ENCODE data around the gene LRRC56.
"Not testable (repeated sequence)": the region's sequence is repeated elsewhere in the genome, so short reads cannot be mapped to it uniquely, and the experiment has no call there.

Gene LRRC56

DNA sequence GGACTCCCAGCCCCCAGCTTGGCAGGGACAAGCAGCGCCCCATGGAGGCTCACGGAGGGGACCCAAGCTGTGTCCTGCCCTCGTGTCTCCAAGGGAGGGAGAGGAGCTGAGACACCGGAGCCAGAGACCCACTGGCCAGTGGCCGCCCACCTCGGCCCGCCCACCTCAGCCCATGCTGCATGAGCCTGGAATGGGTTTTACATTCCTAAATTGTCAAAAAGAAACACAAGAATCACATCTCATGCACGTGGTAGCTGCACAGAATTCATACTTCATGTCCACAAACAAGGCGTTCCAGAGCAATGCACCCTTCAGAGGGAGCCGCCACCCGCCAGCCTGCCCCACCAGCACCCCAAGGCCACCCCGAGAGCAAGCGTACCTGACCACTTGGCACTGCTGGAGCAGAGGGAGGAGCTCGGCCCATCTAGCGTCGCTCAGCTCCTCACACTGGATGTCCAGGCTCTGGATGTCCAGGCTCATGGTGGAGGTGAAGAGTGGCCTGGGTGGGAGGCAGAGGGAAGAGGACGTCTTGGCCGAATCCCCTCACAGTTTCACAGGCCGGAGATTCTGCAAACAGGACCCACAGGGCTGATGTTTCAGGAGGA, 35.5 kb upstream of the LRRC56 start:
- DNase-seq: no peak

DNA sequence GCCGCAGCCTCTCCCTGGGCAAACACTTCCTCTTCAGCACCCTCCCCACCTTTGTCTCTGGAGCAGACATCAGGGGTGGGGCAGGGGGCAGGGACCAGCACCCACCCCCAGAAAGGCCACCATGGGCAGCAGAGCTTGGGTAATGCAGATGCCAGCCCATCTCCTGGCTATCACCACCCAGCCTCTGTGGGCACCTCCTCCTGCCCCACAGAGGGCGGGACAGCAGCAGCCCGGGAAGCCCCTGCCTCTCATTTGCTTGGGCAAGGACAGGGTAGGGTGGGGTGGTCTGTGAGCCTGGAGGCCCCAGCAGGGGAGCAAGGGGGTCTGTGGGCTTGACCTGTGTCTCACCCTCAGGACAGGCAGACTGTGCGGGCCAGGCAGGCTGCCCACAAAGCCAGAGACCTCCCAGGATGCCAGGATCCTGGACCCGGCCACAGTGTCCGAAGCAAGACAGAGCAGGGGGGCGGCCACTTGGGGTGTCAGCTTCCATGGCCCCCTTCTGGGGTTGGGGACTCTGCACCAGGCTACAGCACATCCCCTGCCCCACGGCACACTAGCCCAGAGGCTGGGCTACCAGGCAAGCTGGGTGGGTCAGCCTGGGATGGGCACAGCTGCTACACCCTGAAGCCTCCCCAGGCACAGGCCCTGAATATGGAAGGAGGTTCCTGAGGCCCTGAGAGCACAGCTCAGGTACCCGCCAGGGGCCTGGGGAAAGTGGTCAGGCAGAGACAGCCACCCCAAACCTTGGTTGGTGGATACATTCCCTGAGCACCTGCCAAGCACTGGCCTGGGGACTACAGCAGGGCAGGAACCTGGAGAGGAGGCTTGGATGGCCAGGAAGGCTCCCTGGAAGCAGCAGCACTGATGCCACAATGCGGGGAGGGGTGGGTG, 34.8 kb upstream of the LRRC56 start:
- no peak for DNase-seq

DNA sequence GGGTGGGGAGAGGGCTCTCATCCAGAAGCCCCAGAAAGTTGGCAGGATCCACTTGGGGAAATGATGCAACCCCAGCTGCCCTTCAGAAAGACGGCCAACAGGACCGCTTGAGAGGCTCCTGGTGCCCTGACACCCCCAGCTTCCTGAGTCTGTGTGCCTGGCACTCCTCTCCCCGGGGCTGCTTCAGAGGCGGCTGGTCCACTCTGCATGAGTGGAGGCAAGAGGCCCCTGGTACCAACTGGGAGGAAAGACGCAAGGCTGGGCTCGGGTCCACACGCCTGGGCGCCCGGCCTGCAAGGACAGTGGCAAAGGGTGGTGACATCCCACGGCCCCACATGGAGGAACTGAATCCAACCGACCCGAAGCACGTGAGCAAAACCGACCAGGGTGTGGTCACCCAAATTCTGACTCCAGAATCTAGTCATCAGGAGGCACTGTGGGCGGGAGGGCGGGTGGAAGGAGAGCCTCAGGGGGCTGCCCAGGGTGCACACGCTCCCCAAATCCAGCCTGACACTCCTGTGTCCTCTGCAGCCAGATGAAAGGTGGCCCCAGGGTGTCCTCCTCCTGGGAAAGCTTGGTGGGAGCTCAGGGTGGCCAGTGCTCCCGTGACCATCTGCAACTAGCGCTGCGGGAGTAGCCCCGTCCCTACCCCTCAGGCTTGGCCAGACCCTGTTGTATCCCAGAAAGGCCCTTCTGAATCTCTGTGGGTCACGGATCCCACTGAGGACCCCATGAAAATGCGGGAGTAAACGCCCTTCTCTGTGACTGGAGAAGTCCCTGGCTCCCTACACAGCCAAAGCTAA, 33.9 kb upstream of the LRRC56 start:
- no peak for DNase-seq

DNA sequence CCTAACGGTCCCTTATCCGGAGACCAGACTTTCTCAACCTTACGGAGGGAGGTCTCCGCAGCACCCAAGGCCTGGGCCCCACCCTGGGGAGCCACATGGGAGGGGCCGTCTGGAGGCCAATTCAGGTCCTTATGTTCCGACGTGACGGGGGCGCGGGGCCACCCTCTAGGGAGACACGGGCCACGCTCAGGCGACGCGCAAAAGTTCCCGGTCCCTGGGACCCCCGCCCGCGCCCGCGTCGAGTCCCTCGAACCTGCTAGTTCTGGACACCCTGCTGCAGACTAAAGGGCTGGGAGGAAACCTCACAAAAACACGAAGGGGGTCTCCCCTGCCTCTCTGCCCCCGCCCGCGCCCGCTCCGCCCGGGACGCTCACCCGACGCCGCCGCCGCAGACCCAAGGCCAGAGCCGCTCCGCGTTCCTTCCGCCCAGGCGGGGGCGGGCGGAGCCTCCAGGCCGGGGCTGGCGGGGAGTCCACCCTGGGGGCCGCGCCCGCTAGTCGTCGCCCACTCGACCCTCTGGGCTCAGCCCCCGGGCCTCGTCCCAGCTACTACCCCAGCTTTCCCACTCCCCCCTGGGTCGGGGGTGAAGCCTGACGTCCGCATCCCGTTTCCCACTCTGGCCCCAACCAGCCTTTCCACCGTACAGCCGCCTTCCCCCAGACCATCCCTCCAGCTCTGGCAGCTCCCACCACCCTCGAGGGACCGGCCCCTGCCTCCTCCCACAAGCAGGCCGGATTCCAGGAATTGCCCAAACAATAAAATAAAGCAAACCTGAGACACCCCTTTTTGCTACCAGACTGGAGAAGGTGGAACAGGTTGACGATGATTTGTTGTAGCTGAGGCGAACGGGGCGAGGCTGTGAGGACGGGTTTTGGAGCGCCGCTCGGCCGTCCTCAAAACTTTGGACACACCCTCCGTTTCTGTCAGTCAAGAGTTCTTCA, 33.0 kb upstream of the LRRC56 start:
- DNase-seq: no peak

DNA sequence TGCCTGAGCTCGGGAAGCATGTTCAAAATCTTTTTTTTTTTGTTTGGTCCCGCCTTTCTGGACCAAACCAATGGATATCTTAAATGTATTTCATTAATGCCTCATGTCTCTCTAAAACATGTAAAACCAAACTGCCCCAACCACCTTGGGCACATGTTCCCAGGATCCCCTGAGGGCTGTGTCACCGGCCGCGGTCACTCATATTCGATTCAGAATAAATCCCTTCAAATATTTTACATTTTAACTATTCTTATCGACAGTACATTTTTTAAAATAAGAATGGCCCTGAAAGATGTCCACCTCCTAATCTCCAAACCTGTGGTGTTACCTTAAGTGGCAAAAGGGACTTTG, 32.4 kb upstream of the LRRC56 start:
- no peak for DNase-seq

DNA sequence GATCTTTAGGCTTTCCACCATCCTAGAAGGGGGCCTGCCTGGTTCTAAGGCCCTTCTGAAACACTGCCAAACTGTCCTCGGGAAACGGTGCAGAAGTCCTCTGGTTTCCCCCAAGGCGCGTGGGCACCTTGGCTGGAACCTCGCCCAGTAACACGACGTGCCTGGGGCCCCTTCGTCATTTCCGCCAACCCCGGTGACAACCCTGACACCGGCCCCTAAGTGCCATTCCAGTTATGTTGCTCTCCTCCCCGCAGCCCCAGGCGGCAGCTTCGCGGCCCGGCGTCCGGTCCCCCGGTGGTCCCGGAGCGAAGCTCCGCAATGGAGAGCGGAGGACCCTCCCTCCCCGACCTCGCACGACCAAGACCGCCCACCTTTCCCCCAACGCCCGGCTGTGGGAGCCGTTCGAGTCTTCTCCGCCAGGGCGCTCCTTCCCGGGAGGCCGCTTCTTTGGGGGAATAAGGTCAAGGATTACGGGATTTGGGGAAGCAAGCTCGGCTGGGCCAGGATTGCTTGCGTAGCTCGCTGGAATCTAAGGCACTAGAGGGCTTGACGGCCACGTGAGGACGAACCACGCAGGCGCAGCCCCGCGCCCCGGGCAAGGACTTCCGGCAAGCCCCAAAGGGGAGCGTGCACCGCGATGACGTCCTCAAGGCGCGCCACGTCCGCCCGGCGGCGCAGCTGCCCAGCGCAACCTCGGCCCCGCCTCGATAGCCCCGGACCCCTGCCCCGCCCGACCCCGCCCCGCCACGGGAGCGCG, 30.9 kb upstream of the LRRC56 start:
- peak; percentile 93 for DNase-seq

DNA sequence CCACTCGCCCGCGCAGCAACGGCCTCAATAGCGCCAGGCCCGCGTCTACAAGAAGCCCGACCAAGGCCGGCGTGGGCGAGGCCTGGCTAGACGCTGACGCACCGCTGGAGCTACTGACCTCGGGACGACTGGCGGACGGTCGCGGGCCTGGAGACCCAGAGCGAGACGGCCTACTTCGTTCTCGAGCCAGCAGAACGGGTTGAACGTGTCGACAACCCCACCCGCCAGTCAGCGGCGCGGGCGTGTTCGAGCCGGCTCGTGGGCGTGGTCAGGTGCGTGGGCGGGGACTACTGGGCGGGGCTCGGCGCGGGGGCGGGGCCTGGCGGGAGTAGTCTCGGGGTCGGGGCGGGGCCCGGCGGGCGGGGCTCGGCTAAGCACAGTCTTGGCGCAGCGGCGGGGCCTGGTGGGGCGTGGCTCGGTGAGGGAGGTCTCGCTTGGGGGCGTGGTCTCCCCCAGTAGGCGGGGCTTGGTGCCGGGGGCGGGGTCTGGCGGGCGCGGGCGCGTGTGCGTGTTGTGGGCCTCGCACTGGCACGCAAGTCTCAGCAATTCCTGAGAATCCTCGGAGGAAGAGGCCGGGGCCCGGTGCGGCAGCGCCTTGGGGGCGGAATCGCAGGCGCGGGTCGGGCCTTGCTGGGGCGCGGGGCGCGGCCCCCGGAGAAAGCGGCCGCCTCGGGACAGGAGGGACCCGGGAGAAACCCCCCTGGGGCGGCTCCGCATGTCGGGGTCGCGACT, 30.2 kb upstream of the LRRC56 start, which contains the start of gene RNH1:
TSS of gene RNH1 (minus strand) at position 248 of the 732 bp plus-strand sequence. CDS start 5,080 bp downstream, outside the sequence.
- peak; percentile 88 for DNase-seq

DNA sequence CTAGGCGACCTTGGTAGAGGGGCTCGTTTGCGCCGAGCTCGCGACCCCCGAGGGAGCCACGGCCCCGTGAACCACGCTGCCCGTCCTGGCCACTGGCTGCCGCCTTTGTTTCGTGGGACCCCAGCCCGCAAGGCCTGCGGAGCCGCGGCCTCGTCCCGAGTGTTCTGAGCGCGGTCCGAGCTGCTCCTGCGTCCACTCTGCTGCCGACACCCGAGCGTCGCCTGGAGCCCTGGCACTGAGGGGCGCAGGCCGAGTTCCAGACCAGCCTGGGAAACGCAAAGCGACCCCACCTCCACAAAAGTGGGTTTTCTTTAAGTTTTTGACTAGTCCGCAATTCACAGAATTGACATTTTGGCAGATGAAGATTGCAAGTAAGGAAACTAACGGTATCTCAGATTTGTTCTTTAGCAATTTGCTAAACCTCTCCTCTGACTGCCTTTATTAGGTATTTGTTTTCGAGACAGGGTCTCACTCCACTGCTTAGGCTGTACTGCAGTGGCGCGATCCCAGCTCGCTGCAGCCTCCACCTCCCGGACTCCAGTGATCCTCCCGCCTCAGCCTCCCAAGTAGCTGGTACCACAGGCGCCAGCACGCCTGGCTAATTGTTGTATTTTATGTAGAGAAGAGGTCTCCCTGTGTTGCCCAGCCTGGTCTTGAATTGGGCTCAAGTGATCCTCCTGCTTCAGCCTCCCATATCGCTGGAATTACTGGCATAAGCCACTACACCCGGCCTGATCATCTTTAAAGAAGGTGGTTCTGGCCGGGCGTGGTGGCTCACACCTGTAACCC, 29.4 kb upstream of the LRRC56 start:
- DNase-seq: no peak

DNA sequence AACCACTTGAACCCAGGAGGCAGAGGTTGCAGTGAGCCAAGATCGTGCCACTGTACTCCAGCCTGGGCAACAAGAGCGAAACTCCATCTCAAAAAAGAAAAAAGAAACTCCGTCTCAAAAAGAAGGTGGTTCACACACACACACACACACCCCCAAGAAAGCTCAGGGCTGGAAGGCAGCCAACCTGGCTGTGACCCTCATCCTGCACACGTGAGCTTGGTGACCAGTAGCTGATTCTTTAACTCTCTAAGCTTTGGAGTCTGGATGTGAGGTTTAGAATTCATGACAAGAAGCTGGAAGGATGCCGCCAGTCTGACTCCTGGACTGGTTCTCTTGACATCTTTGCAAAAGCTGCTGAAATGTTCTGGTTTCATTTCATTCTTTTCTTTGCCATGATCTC, 28.4 kb upstream of the LRRC56 start:
- no peak for DNase-seq

DNA sequence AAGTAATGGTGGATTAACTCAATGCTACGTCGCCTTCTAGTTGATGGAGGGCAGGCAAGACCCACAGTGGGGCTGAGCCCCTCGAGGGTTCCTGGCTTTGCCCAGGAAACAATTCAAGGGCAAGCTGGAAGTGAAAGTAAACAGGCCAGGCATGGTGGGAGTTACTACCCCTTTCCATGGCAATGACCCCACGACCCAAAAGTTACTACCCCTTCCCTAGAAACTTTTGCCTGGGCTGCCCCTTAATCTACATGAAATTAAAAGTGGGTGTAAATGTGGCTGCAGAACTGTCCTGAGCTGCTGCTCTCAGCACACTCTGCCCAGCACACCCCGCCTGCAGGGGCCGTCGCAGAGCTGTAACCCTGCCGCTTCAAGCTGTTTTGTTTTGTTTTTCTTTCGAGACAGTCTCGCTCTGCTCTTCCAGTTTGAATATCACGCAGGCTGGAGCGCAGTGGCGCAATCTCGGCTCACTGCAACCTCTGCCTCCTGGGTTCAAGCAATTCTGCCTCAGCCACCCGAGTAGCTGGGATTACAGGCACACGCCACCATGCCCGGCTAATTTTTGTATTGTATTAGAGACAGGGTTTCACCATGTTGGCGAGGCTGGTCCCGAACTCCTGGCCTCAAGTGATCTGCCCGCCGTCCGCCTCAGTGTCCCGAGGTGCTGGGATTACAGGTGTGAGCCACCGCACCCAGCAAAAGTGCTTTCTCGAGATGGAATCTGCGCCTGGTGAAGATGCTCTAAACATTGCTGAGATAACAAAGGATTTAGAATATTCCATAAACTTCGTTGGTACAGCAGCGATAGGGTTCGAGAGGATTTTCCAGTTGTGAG, 24.3 kb upstream of the LRRC56 start:
- DNase-seq: no peak

DNA sequence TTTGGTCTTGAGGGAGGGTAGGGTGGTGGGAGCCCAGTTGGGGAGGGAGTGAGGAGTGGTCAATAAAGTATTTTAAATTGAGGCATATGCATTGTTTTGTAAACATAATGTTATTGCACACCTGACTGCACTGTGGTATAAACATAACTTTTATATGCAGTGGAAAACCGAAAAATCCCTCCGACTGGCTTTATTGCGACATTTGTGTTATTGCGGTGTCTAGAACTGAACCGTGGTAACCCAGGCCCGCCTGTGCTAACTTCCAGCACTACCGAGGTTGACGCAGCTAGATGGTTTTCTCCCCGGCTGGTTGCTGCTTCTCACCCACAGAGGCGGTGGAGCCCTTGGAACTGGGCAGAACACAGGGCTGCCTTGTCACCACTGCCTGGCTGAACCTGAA, 22.7 kb upstream of the LRRC56 start:
- DNase-seq: no peak

DNA sequence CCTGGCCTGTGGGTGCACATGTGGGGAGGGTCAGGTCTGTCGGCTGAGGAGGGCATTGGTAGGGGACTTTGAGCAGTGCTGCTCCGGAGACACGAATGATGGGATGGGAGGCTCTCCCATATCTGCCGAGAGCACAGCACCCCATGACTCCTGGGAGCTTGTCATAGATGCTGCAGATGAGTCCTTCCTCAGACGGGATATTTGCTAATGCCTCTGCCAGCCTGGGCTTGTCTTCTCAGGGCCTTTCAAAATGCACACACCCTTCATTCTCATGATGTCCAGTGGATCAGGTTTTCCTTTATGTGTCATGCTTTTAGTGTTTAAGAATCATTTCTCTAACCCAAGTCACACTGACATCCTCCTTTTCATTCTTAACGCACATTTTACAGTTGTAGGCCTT, 22.2 kb upstream of the LRRC56 start:
- no peak for DNase-seq

DNA sequence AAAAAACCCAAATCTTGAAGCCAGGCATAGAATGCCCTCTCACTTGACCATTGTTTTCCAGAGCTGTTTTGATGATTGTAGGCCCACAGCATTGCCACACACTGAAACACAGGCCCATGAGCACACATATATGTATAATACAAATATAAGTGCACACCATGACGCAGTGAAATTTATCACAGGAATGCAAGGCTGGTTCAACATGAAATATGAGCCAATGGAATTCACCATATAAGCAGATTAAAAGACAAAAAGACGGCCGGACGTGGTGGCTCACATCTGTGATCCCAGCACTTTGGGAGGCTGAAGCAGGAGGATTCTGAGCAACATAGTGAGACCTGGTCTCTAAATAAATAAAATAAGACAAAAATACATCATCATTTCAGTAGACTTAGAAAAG, 20.9 kb upstream of the LRRC56 start:
- DNase-seq: no peak

DNA sequence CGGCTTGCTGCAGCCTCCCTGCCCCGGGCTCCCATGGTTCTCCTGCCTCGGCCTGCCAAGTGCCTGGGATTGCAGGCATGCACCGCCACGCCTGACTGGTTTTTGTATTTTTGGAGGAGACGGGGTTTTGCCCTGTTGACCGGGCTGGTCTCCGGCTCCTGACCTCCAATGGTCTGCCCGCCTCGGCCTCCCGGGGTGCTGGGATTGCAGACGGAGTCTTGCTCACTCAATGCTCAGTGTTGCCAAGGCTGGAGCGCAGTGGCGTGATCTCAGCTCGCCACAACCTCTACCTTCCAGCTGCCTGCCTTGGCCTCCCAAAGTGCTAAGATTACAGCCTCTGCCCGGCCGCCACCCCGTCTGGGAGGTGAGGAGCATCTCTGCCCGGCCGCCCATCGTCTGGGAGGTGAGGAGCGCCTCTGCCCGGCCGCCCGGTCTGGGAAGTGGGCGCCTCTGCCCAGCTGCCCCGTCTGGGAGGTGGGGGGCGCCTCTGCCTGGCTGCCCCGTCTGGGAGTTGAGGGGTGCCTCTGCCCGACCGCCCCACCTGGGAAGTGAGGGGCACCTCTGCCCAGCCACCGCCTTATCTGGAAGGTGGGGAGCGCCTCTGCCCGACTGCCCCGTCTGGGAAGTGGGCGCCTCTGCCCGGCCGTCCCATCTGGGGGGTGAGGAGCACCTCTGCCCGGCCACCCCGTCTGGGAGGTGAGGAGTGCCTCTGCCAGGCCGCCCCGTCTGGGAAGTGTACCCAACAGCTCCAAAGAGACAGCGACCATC, 20.2 kb upstream of the LRRC56 start:
- DNase-seq: not testable (repeated sequence)

DNA sequence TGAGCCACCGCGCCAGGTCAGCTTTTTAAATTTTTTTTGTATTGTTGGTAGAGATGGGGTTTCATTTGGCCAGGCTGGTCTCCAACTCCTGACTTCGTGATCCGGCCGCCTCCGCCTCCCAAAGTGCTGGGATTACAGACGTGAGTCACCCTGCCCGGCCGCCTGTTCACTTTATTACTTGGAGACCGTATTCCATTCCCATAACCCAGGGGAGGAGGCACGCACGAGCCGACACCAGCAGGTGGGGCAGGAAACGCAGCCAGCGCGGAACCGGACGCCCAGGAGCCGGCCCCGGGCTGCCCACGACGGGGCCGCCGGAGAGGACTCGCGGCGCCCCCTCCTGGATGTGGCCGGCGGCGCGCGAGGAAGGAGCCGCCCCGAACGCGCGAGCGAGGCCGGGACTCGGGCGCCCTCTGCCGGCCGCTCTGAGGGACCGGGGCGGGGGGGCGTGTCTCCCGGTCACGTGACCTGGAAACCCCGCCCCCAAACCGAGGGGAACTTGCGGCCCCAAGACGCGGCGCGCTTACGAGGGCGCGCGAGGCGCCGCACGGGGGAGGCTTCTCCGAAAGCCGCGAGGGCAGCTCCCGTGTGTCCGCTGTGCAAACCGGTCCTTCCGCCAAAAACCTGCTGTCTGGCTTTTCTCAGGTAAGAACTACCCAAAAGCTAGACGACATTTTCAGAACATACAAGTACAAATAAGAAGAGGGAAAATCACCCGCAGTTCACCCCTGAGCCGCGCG, 18.7 kb upstream of the LRRC56 start:
- no peak for DNase-seq

DNA sequence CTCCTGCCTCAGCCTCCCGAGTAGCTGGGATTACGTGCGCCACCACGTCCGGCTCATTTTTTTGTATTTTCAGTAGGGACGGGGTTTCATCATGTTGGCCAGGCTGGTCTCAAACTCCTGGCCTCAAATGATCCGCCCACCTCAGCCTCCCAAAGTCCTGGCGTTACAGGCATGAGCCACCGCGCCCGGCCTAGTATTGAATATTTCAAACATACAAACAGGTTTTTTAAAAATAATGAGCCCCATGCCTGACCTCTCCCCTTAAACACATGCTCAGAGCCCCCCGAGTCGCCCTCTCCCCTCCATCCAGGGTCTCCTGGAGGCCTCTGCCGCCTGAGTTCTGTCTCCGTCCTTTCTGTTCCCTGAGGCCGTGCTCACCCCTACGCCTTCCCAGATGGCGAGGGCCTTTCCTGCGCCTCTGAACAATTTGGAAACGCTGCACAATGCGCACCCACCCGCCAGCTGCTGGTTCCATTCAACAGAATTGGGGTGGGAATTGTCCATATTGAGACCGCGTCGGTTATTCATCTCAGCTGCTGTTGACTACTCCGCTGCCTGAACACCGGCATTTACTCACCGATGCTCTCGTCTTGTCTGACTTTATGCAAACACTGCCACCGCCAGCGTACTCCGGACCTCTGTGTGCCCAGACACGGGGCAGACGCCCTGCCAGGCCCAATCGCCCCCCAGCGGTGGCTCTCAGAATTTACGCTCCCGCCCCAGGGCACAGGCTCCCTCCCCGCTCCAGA, 16.7 kb upstream of the LRRC56 start:
- no peak for DNase-seq

DNA sequence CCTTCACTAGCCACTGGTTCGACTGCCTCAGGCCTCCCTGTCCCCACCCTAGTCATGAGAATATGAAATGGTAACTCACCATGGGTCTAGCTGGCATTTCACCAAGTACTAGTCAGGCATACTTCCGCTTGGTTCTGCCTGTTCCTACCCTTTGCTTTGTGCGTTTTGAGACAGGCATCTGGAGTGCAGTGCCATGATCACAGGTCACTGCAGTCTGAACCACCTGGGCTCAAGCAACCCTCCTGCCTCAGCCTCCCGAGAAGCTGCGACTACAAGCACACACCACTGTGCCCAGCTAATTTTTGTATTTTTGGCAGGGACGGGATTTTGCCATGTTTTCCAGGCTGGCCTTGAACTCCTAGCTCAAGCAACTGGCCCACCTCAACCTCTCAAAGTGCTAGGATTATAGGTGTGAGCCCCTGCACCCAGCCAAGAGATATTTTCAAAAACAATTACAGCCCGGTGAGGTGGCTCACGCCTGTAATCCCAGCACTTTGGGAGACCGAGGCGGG, 16.1 kb upstream of the LRRC56 start:
- DNase-seq: no peak
